Right lobe of liver (tissue), 4 donors: ENCODE results near the gene TMEM255B.

Experiments used
- POLR2A ChIP-seq: fragments of 450-650 bp; IDR thresholded peaks from one replicate; pipeline ENCODE4 v1.6.1; 2017; ENCODE audit warnings: antibody characterized with exemption, mild to moderate bottlenecking
- TF ChIP-seq, protein P1 (sequence below), 4 donors: fragments of 200-600 bp in 3 of 4; fragments of 450-650 bp in 1 of 4; IDR thresholded peaks; one replicate each; pipeline versions ENCODE4 v1.5.1 to v1.8.0; 2016 to 2022; ENCODE audit warnings: antibody characterized with exemption in 4 of 4, mild to moderate bottlenecking in 2 of 4
- donor health status: DM: no; HTN: no; CAD: no.
- donor health status: DM: no; HTN: no; CAD: no.
- donor health status: DM: no; HTN: yes; CAD: no.

DNA sequence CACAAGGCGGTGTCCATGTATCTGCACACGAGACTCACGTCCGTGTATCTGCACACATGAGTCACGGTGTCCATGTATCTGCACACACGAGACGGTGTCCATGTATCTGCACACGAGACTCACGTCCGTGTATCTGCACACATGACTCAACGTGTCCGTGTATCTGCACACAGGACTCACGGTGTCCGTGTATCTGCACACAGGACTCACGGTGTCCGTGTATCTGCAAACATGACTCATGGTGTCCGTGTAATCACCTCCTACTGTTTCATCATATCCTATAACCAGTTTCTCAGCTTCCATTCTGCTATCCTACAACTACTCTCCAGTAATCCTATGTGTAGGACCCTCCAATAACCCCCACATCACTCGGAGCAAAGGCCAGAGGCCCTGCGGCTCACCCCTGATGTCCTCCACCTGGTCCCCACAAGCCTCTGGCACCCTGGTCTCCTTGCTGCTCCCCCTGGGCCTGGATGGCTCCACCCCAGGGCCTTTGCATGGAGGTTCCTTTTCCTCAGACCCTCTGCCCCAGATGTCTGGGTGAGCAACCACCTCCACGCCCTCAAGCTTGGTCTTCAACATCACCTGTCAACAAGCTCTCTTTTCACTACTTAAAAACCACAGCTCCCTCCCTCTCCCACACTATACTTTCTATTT, 2.5 kb upstream of the TMEM255B start:
- TF ChIP-seq, protein P1, sequence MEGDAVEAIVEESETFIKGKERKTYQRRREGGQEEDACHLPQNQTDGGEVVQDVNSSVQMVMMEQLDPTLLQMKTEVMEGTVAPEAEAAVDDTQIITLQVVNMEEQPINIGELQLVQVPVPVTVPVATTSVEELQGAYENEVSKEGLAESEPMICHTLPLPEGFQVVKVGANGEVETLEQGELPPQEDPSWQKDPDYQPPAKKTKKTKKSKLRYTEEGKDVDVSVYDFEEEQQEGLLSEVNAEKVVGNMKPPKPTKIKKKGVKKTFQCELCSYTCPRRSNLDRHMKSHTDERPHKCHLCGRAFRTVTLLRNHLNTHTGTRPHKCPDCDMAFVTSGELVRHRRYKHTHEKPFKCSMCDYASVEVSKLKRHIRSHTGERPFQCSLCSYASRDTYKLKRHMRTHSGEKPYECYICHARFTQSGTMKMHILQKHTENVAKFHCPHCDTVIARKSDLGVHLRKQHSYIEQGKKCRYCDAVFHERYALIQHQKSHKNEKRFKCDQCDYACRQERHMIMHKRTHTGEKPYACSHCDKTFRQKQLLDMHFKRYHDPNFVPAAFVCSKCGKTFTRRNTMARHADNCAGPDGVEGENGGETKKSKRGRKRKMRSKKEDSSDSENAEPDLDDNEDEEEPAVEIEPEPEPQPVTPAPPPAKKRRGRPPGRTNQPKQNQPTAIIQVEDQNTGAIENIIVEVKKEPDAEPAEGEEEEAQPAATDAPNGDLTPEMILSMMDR (IDR thresholded peaks at IDR 0.05) = no peak
- TF ChIP-seq POLR2A = no peak
